SK-MEL-5 (cell line): ENCODE results near the gene TMEM217. TPM values are rescaled to one million over a fixed set of nuclear protein-coding genes. Genes with fewer than 3 reads are reported as not detected.
"Not testable (repeated sequence)": the region's sequence is repeated elsewhere in the genome, so short reads cannot be mapped to it uniquely, and the experiment has no call there.

Source experiments
- DNase-seq: peaks from one replicate; pipeline ENCODE4 v3.0.0-alpha.2; 2016; ENCODE audit warnings: low read depth, low spot score
- in situ Hi-C: cut with HindIII; loops from 2 replicates; pipeline ENCODE4 v1.10.0; 2016; ENCODE audit warnings: low sequenced_read_pairs, high pct_unique_total_duplicates, low pct_unique_long_range_greater_than_20kb
- polyA plus RNA-seq, 2 experiments: library from polyadenylated mRNA; depleted of rRNA; stranded (reverse); fragments of >200 nt; gene quantifications; 2 replicates each; pipeline ENCODE4 v1.2.3, GENCODE V29; 2015
- total RNA-seq: library from RNA; depleted of rRNA; stranded (reverse); fragments of >200 nt; shearing (Covaris generic); gene quantifications from 2 replicates; pipeline ENCODE4 v1.2.3, GENCODE V29; 2014; rRNA removed

TMEM217 gene
- 0.11 and 0.40 TPM in 2 replicates for total RNA-seq
- 0.14 and 1.2 TPM in 2 replicates for polyA plus RNA-seq (2015; cell fraction: cytosol; rRNA removed)
- not detected in 2 replicates for polyA plus RNA-seq (2015; cell fraction: nucleus; rRNA removed)

DNA sequence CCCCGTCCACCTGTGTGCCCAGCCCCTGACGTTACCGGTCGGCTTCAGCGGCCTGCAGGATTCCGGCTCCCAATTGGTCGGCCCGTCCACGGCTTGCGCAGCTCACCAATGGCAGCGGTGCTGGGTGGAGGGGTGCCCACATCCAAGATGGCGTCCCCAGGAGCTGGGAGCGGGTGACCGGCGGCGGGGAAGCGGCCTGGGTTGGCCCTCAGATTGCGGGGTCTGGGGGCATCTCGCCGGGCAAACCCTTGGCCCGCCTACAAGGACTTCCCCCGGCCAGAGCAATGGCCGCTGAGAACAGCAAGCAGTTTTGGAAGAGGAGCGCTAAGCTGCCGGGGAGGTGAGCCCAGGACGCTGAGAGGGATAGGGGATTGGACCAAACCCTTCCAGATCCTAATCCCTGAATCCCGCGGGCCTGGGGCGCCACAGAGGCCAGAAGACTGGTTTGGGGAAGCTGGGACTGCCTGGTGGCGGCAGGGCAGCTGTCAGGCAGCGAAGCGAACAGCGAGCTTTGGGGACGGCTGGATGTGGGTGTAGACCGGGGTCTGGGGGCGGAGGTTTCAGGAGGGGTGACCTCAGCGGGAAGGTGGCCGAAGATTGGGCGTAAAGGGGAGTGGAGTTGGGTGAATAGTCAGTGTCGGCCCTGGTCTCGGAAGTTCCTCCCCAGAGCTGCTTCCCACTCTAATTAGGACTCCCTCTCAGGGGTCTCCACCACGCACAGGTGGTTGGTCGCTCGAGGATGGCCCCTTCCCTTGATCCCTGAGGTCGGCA lies at the start of gene TMEM217, which contains the start of gene TBC1D22B:
Gene TMEM217, minus strand, starts transcription at position 511 of the 771 bp plus-strand sequence. CDS start 39,114 bp downstream, outside the sequence.
Gene TBC1D22B, plus strand, starts transcription at position 139 of the 771 bp plus-strand sequence. Its CDS starts 146 bp downstream, at position 285.
- in situ Hi-C loops: no loop called here
- DNase-seq: peak; percentile 95

GRCh38 chr6:37307484-37307883 lies 49.5 kb upstream of the TMEM217 start:
- in situ Hi-C loops, DNase-seq: not testable (repeated sequence)

DNA sequence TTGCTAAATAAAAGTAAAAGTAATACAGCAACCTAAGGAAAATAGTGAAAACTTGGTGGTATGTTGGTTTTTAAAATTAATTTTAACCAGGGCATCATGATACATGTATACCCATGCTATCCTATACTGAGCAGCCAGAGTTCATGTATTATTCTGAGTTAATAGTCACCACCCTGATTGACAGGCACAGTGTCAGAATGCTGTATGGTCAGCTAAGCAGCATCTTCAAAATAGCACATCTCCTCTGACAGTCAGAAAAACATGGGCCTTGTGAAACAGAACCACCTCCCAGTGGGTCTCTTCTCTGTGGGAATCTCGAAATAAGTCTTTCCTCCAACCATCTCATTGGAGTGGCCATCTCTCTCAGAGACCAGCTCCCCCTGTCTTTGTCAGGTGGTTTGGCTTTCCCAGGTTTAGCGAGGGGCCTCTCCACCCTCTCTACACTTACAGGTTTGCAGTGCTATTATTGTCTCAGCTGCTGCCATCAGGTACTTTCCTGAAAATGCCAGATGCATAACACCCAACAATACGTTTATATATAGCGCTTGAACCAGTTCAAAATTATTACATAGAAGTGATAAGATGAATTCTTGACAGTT lies 48.8 kb upstream of the TMEM217 start:
- no peak for DNase-seq
- in situ Hi-C loops: no loop called here

DNA sequence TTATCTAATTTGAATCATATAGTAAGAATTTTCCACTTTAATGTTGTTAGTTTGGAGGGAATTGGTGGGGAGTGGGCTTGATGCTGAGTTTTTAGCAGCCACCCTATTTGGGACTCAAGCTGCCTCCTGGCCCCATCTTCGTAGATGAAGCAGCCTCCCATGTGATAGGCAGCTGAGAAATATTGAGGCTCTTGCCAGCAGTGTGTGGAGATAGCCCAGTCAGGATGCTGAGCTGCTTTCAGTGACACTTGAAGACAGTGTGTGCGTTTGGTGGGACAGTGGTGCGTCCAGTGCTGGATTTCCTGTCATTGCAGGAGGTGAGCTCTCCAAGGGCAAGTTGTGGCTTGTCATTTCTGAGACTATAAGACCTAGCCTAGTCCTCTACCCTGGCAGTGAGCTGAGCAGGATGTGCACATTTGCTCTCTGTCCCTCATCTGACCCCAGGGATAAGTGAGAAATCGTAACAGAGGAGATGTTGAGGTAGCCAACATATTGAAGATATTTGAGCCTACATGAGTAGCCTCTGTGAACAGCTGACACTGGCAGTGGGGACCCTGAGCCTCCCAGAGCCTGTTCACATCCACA lies 48.0 kb upstream of the TMEM217 start:
- DNase-seq: no peak
- in situ Hi-C loops: no loop called here

DNA sequence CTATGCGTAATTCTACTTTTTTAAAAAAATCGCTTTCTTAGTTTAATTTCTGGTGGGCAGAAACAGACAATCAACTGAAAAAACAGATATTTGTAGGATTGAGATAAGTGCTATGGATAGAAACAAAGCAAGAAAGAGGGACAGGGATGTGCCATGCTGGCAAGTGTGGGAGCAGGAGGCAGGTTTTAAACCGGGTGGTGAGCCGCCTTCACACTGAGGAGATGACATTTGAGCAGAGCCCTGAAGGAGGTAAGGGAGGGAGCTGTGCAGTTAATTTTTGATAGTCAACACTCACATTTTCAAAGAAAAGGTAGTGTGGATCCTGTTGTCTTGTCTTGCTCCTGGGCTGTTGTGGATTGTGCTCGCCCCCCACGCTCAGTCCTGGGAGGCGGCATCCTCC lies 46.8 kb upstream of the TMEM217 start:
- DNase-seq: no peak
- in situ Hi-C loops: no loop called here

DNA sequence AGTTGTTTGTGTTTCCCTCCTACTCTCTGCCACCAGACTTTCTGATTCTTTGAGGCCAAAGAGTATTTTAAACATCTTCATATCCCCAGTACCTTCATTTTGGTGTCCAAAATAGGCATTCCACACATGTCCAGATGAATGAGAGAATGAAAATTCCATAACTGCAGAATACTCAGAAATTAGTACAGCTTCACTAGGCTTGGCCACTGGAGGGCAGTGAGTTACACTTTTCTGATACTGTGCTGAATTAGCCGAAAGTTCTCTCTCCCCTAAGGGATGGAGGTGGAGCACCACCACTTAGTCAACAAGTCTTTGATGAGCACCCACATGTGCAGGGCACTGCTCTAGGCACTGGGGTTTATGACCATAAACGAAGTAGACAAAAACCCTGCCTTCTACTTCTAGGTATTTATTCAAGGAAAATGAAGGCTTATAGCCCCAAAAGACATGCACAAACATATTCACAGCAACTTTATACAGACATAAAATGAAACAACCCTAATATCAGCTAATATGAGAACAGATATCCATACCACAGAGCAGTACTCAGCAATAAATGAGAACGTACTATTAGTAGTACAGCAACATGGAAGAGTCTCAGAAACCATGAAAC lies 46.1 kb upstream of the TMEM217 start:
- peak; percentile 80 for DNase-seq
- in situ Hi-C loops: no loop called here

DNA sequence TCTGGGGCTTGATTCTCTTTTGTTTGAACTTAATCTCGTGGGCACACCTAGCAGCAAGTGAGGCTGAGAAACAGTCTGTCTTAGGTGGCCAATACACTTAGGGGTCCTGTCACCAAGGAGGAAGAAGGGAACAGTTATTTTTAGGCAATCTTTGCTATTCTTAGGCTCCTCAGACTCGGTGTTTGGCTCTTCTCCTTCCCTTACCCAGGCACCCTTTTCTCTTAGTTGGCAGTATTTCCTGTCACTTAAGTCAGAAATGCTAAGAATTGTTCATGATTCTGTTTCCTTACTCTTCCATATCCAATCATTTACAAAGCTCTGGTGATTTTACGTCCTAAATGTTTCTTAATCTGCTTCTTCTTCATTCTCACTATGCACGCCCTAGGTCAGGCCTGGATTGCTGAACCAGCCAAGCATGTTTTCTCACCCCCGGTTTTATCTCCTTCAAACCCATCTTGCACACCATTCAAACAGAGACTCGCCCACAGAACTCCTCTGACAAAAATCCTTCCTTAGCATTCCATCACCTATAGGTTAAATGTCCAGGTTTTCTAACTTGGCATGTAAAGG lies 45.2 kb upstream of the TMEM217 start:
- DNase-seq: no peak
- in situ Hi-C loops: no loop called here

GRCh38 chr6:37302086-37302686 lies 44.2 kb upstream of the TMEM217 start:
- in situ Hi-C loops: no loop called here
- no peak for DNase-seq

DNA sequence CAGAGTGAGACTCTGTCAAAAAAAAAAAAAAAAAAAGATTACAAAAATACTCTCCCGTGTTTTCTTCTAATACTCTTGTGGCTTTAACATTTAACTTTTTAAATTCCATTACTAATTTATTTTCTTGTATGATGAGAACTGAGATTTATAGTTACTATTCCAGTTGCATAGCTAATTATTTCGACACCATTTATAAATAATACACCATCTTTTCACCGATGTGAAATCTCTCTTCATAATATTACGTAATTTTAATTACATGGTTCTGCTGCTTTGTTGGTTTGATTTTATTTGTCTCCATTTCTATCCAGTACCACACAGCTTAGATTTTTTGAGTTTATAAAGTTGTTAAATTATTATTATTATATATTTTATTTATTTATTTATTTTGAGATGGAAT lies 42.0 kb upstream of the TMEM217 start:
- DNase-seq: no peak
- in situ Hi-C loops: no loop called here

- no peak for DNase-seq
- in situ Hi-C loops: no loop called here
These were observed 41.0 kb upstream of the TMEM217 start for GRCh38 chr6:37298958-37299357.

DNA sequence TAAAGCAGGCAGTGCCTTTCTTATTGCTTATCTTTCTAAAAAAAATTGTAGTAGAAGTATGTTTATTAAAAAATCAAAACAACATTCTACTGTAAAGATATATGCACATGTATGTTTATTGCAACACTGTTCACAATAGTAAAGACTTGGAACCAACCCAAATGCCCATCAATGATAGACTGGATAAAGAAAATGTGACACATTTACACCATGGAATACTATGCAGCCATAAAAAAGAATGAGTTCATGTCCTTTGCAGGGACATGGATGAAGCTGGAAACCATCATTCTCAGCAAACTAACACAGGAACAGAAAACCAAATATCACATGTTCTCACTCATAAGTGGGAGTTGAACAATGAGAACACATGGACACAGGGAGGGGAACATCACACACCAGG lies 39.7 kb upstream of the TMEM217 start:
- in situ Hi-C loops, DNase-seq: not testable (repeated sequence)

DNA sequence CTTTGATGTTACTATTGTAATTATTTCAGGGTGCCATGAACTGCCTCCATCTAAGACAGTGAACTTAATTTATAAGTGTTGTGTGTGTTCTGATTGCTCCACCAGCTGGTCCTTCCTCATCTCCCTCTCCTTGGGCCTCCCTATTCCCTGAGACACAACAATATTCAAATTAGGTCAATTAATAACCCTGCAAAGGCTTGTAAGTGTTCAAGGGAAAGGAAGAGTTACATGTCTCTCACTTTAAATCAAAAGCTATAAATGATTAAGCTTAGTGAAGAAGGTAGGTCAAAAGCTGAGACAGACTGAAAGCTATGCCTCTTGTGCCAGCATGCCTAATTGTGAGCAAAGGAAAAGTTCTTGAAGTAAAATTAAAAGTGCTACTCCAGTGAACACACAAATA lies 35.5 kb upstream of the TMEM217 start:
- in situ Hi-C loops: no loop called here
- DNase-seq: no peak

DNA sequence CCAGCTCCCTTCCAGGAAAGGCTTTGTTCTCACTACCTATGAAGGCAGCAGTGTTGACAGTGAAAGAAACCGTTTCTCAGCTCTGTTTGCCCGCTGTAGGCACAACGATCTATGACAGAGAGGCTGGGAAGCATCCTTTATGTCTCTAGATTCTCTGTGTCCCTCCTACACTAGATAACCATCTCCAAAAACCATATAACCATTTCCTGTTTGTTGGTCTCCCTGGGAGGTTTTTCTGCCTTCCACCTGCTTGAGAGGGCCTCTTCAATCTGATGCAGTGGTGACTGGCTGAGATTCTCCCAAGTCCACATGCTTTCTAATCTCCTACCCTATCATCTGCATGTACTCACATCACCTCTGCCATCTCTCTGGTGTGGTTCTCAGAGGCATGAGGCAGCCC lies 32.0 kb upstream of the TMEM217 start:
- in situ Hi-C loops: no loop called here
- DNase-seq: no peak

DNA sequence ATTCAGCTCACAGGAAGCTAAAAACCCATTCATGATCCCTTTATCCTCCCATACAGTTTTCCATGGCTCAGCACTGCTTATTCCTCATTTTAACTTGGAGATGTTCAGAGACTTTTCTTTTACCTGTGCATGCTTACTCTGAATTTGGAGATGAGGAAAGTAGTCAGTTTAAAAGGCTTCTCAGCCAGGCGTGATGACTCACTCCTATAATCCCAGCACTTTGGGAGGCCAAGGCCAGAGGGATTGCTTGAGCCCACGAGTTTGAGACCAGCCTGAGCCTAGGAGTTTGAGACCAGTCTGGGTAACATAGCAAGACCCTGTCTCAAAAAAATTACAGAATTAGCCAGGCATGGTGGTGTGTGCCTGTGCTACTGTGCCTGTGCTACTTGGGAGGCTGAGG lies 30.3 kb upstream of the TMEM217 start:
- in situ Hi-C loops: no loop called here
- no peak for DNase-seq

DNA sequence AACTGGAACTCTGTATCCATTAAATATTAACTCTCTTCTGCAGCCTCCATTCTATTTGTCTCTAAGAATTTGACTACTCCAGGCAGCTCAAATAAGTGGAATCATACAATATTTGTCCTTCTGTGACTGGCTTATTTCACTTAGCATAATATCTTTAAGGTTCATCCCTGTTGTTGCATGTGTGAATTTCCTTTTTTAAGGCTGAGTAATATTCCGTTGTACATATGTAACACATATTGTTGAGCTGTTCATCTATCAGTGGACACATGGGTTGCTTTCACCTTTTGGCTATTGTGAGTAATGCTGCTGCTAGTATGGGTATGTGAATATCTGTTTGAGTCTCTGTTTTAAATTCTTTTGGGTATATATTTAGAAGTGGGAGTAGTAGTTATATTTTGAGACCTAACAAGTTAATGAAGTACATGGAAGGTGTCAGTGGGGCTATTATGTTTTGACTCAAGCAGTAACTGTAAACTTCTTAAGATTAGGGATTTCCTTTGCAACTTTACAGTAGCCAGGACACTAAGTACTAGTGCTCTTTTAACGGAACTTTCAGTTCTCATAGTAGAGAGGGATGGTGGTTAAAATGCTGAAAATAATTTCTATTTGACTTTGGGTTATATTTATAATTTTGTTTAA lies 29.7 kb upstream of the TMEM217 start:
- DNase-seq: no peak
- in situ Hi-C loops: no loop called here

DNA sequence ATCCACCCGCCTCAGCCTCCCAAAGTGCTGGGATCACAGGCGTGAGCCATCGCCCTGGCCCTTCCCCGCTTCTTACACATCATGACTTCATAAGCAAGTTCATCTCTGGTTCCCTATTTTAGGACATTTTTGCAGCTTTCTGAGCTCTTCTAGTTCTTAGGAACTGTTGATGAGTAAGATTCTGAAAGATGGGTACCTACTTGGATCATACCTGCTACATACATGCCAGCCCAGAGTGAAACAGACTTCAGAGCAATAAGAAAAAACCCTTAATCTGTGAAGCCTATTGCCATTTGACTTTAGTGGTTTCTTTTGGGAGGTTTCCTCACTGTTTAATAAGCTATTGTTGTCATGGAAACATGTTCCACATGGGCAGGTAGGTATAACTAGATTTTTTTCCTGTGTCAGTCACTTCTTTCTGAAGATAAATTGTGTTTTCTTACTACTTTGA lies 27.9 kb upstream of the TMEM217 start:
- in situ Hi-C loops: no loop called here
- no peak for DNase-seq

DNA sequence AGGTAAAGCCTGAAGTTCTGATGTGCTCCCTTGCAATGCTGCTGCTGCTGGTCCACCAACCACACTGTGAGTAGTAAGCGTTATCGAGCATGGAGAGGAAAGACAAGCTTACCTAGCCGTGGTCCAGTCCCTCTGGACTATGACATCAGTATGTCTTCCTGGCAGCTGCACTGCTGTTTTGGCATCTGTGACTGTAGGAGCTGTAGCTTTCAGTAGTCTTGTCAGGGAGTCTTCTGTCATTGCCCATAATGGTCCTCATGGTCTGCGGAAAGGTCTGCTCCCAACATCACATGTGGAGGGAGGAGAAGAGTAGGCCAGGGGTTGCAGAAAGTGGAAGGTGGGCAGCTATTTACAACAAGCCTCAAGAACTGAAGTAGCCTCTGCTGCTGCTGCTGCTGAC lies 26.8 kb upstream of the TMEM217 start:
- DNase-seq: no peak
- in situ Hi-C loops: no loop called here
